ENCODE measurements around the gene METTL25B.
A peak's percentile ranks its signal among the peaks of the same experiment; 100 is the strongest.

Gene METTL25B

DNA sequence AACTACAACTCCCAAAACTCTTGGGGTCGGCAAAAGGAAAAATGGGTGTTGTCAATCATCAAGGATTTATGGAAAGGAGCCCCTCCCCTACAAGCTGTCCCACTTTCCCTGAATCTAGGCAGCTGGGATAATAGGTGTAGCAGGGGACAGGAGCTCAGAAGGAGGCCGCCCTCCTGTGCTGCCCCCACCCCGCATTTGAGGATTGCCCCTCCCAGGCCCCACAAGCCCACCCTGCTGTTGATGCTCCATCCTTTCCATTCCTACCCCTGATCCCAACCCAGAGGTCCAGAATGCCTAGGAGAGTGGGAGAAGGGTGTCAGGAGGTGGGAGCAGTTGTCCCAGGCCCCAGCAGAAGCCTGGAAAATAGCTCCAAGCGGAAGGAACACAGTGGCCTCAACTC is 14.5 kb downstream of the METTL25B start:
- TF ChIP-seq, protein P1, sequence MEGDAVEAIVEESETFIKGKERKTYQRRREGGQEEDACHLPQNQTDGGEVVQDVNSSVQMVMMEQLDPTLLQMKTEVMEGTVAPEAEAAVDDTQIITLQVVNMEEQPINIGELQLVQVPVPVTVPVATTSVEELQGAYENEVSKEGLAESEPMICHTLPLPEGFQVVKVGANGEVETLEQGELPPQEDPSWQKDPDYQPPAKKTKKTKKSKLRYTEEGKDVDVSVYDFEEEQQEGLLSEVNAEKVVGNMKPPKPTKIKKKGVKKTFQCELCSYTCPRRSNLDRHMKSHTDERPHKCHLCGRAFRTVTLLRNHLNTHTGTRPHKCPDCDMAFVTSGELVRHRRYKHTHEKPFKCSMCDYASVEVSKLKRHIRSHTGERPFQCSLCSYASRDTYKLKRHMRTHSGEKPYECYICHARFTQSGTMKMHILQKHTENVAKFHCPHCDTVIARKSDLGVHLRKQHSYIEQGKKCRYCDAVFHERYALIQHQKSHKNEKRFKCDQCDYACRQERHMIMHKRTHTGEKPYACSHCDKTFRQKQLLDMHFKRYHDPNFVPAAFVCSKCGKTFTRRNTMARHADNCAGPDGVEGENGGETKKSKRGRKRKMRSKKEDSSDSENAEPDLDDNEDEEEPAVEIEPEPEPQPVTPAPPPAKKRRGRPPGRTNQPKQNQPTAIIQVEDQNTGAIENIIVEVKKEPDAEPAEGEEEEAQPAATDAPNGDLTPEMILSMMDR (IDR thresholded peaks at IDR 0.05; ENCODE audit: insufficient read depth, low read length, missing control alignments), result no peak
- no peak for DNase-seq (ENCODE audit: low read depth, low spot score)
- CTCF ChIA-PET, result interaction anchor here (4.4 kb wide), 1 partner anchor 16 kb away, joined by 36 read pairs; the partner anchor contains the start of genes ISG20L2 and METTL25B
- POLR2A ChIA-PET, result no interaction called here
- H3K4me3 ChIP-seq (ENCODE audit: low read depth, low read length), result no peak overlapping the region

DNA sequence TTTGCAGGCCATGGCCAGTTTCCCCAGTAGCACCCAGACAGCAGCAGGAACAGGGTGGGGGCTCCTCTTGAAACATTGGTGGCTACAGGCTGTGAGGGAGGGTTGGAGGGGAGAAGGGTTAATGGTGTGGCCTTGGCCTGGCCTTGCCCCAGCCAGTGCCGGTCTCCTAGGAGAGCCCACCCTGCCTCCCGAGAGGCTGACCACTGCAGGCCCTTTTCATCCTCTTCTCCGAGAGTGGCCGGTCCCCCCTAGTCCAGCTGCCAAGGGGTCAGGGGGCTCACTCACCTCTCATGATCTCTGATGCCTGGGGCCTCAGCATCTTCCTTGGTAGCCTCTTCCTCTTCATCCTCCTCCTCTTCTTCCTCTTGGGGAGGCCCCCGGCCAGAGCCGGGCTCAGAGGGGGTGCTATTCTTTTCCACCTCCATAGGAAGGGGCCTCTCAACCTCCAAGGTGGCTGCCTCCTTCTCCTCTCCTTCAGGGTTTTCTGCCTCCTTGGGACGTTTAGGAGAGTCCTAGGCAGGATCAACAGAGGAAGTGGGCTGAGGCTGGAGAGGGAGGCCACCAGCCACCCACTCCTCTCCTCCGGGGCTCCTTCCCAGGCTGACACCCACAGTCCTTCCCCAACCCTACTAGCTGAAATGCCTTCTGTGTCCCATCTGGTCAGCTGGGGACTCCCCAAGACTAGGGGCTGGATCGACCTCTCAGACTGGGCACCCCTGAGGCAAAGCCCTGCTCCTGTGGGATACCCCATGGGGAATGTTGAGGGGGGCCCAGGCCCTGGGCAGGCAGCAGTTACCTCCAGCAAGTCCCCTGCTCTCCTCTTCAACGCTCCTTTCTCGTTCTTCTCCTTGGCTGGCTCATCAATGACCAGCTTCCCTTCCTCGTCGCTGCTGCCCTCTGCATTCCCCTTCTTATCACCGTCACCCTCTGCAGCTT is 15.4 kb downstream of the METTL25B start:
- POLR2A ChIA-PET, result no interaction called here
- CTCF ChIA-PET, result interaction anchor here (0.7 to 4.4 kb wide), 2 partner anchors 17 to 23 kb away, joined by 3 to 36 read pairs; partner anchors contain the start of genes ISG20L2, METTL25B and PRCC
- TF ChIP-seq, protein P1 (IDR thresholded peaks at IDR 0.05; ENCODE audit: insufficient read depth, low read length, missing control alignments), result no peak
- H3K4me3 ChIP-seq (ENCODE audit: low read depth, low read length), result no peak overlapping the region
- no peak for DNase-seq (ENCODE audit: low read depth, low spot score)

- no peak overlapping the region for H3K4me3 ChIP-seq (ENCODE audit: low read depth, low read length)
- TF ChIP-seq, protein P1 (IDR thresholded peaks at IDR 0.05; ENCODE audit: insufficient read depth, low read length, missing control alignments), result no peak
- no peak for DNase-seq (ENCODE audit: low read depth, low spot score)
- CTCF ChIA-PET, result interaction anchor here (0.7 to 4.4 kb wide), 4 partner anchors 18 to 116 kb away, joined by 3 to 36 read pairs (median 7); partner anchors contain the start of genes ISG20L2, METTL25B, NTRK1 and PRCC
- POLR2A ChIA-PET, result no interaction called here
Observed at GRCh38 chr1:156744344-156744743, 16.1 kb downstream of the METTL25B start.

GRCh38 chr1:156744786-156745419 is 16.6 kb downstream of the METTL25B start:
- no peak overlapping the region for H3K4me3 ChIP-seq (ENCODE audit: low read depth, low read length)
- ChIA-PET POLR2A (no interaction called here), CTCF (interaction anchor here (0.7 to 2.2 kb wide), 2 partner anchors 18 to 115 kb away, joined by 3 to 11 read pairs; partner anchors contain the start of gene NTRK1)
- TF ChIP-seq, protein P1 (IDR thresholded peaks at IDR 0.05; ENCODE audit: insufficient read depth, low read length, missing control alignments), result no peak
- DNase-seq (ENCODE audit: low read depth, low spot score), result no peak

- POLR2A ChIA-PET, result no interaction called here
- CTCF ChIA-PET, result interaction anchor here (1.2 to 2.2 kb wide), 3 partner anchors 19 to 56 kb away, joined by 3 to 11 read pairs (median 8); partner anchors contain the start of gene PRCC
- no peak for DNase-seq (ENCODE audit: low read depth, low spot score)
- no peak overlapping the region; the same call in 1 of the 2 replicates for H3K4me3 ChIP-seq (ENCODE audit: low read depth, low read length)
- TF ChIP-seq, protein P1 (IDR thresholded peaks at IDR 0.05; ENCODE audit: insufficient read depth, low read length, missing control alignments), result no peak
Observed at GRCh38 chr1:156745881-156746280, 17.6 kb downstream of the METTL25B start.

- H3K4me3 ChIP-seq (ENCODE audit: low read depth, low read length), result peak overlapping the region; percentile 61
- DNase-seq (ENCODE audit: low read depth, low spot score), result no peak
- CTCF ChIA-PET, result interaction anchor here (1.2 to 2.2 kb wide), 4 partner anchors 20 to 114 kb away, joined by 3 to 11 read pairs (median 8); partner anchors contain the start of genes NTRK1 and PRCC
- TF ChIP-seq, protein P1 (IDR thresholded peaks at IDR 0.05; ENCODE audit: insufficient read depth, low read length, missing control alignments), result no peak
- POLR2A ChIA-PET, result no interaction called here
Observed at GRCh38 chr1:156746406-156746727, 18.1 kb downstream of the METTL25B start.

Measured in AG04449 (cell line).